CD4-positive, alpha-beta T cell treated with Interleukin-4 for 1 hour (primary cell): ENCODE results near the gene TOM1L1.

Experiments
- DNase-seq, 2 donors: peaks; one replicate each; pipeline ENCODE4 v3.0.0-alpha.2; 2020 to 2022

TOM1L1 gene

DNA sequence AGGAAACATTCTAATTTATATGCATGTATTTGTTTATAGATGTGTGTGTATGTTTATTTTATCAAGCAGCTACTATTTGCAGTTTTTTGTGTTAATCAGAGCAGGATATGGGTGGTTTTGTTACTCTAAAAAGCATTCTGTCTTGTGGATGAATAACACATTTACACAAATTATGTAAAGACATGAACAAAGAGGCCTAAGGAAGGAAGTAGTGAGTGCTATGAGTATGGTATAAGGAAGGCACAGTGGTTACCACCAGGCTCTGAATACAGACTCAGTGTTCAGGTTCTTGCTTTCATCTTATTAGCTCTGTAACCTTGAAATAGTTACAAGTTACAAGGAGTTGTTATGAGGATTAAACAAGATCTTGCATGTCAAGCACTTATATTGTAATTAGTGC, 101.8 kb downstream of the TOM1L1 start:
- no peak for DNase-seq

DNA sequence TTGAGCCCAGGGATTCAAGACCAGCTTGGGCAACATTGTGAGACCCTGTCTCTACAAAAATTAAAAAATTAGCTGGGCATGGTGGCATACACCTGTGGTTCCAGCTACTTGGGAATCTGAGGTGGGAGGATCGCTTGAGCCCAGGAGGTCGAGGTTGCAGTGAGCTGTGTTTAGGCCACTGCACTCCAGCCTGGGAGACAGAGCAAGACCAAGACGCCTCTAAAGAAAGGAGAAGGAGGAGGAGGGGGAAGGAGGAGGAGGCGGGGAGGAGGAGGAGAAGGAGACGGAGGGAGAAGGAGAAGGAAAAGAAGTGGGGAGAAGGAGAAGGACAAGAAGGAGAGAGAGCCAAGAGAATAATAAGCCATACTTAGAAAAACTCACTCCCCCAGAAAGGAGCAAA, 103.8 kb downstream of the TOM1L1 start:
- DNase-seq: no peak

DNA sequence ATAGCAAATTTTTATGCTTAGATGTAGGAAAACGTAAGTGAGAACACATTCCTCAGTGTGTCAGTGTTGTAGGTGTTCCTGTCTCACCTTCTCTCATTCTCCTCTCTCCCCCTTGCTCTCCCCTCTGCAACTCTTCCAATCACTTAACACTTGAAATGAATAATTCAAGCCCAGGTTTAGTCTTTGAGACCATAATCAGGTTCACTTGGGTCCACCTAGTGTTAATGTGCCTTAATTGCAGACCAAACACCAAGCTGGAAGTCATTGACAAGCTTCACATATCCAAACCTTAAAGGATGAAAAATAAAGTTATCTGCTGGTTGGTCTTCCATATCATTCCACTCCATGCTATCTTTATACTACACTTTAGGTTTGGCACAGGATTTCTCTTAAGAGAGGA, 104.9 kb downstream of the TOM1L1 start:
- DNase-seq: no peak
